Esophagus squamous epithelium (tissue), 5 donors: ENCODE measurements around the gene CMTM2. TPM values are rescaled to one million over a fixed set of nuclear protein-coding genes. Genes with fewer than 3 reads are reported as not detected.

ENCODE experiments used
- DNase-seq: peaks from one replicate; lab custom pipeline; 2025; lab: John Stamatoyannopoulos, UW
- H3K27ac ChIP-seq, 4 donors: fragments of 200-600 bp; sonication (generic); one replicate each; pipeline ENCODE4 v1.5.1; 2016 to 2019; ENCODE audit warnings: mild to moderate bottlenecking in 1 of 4
- H3K27me3 ChIP-seq, 4 donors: fragments of 200-600 bp; sonication (generic); 1 replicate in 3 of 4; 2 replicates in 1 of 4; pipeline versions ENCODE4 v1.5.1 to v1.6.0; 2017 to 2021; ENCODE audit warnings: antibody characterized with exemption in 1 of 4
- H3K36me3 ChIP-seq, 3 donors: fragments of 200-600 bp; sonication (generic); one replicate each; pipeline ENCODE4 v1.5.1; 2016 to 2019
- H3K4me1 ChIP-seq, 3 donors: fragments of 200-600 bp; sonication (generic); one replicate each; pipeline ENCODE4 v1.5.1; 2017 to 2019
- H3K4me3 ChIP-seq, 4 donors: fragments of 200-600 bp; sonication (generic); 1 replicate in 3 of 4; 2 replicates in 1 of 4; pipeline ENCODE4 v1.5.1; 2016 to 2019; ENCODE audit warnings: mild to moderate bottlenecking in 2 of 4, moderate library complexity in 1 of 4
- H3K9me3 ChIP-seq, 3 donors: fragments of 200-600 bp; sonication (generic); one replicate each; pipeline ENCODE4 v1.5.1; 2016 to 2019
- CTCF ChIP-seq, 6 experiments: fragments of 450-650 bp in 4 of 6; fragments of 200-600 bp in 2 of 6; sonication (generic) in 2 of 6; IDR thresholded peaks; one replicate each; pipeline ENCODE4 v1.5.1; 2016 to 2019; ENCODE audit warnings: antibody characterized with exemption in 6 of 6, mild to moderate bottlenecking in 4 of 6, moderate library complexity in 4 of 6
- POLR2A ChIP-seq, 4 donors: fragments of 450-650 bp; IDR thresholded peaks; one replicate each; pipeline ENCODE4 v1.6.1; 2017; ENCODE audit warnings: antibody characterized with exemption in 4 of 4, mild to moderate bottlenecking in 4 of 4, moderate library complexity in 3 of 4
- WGBS, 2 donors: methylation state at CpG; one replicate each; pipeline ENCODE4 v1.1.5; 2018; 5-methylcytosine and 5-hydroxymethylcytosine counted together
- intact Hi-C: fragments of 100-400 bp; cut with DNase I; formaldehyde crosslinking; loops from one replicate; pipeline ENCODE4 v1.15.0; 2022
- total RNA-seq, 4 donors: library from RNA; depleted of rRNA; stranded (reverse); fragments of >200 nt; gene quantifications; one replicate each; pipeline ENCODE4 v1.1.0, GENCODE V29; 2016
- donor health status: DM: yes; HTN: yes; CAD: no.

CMTM2 gene
- total RNA-seq, 4 donors from 2014 or later, result not detected

DNA sequence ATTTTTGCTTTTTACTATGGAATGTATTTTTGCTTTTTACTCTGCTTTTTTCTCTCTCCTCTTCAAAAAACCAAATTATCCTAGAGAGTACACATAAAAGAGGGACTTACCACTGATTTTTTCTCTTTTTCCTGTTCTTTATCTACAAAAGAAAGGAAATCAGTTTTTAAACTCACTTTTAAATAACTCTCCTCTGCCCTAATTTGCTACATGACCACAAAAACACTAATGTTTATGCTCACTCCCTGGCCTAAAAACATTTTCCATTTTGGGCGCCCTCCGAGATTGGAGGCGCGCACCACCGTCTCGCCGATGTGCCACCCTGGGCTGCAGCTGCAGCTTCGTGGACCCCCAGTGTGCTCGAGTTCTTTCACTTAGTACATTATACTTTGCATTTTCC, 30.4 kb upstream of the CMTM2 start:
- Histone ChIP-seq H3K27me3 (no peaks in the 10 kb centered on the region), H3K9me3 (no peaks in the 10 kb centered on the region), H3K4me1 (peaks cover 27 to 65% (median 30%) of the 10 kb centered on the region in 3 donors), H3K4me3 (peak overlapping the region in 3 of 4 donors; percentile 65 to 91 (median 79)), H3K36me3 (peaks cover 0 to 33% (median 0%) of the 10 kb centered on the region in 3 donors), H3K27ac (peak overlapping the region; percentile 91 to 97 (median 92))
- intact Hi-C loops, result no loop called here
- 56 to 71% methylated on average over 9 of the region's 9 CpGs for WGBS, 2 donors
- no peak for DNase-seq
- TF ChIP-seq CTCF (IDR thresholded peaks at IDR 0.05) (no peak), POLR2A (IDR thresholded peaks at IDR 0.05) (no peak)

DNA sequence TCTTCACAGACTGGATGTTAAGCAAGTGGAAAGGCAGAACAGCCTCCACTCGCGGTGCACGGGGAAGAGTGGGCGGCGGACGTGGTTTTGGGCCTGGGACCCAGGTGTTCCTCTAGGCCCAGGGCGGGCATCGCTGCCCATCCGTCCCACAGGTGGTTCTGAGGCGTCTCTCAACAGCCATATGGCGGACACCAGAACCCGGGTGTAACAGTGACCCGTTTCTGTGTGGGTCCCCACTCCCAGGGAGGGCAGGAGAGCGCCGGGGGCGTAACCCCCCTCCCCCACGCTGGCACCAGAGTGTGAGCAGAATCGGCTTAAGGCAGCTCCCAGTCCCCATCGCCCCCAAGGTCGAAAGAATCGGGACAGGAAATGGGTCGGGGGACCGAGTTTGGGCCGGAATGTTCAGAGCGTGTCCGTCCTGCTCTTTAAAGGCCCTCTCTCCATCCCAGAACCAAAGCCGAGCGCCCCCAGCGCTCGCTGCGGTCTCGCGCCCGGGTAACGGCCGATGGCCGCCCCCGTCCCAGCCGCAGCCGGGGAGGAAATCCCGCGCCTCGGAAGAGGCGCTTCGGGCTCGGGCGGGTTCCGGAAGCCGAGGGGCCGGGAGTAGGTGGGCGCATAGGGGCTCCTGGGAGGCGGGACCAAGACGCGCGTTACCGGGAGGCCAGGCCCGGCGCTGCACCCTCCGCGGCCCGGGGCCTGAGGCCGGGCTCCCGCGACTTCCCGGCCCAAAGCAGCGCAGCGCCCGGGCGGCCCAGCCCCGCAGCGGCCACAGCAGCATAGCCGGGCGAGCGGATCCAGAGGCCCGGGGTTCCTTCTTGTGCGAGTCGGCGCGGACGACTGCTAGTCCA, 29.8 kb upstream of the CMTM2 start, which contains the start of gene TK2:
TSS of gene TK2 (minus strand) at position 839 of the 848 bp plus-strand sequence. CDS start at position 778, 61 bp downstream.
- H3K4me1 ChIP-seq, result peaks cover 27 to 71% (median 30%) of the 10 kb centered on the region in 3 donors
- intact Hi-C loops, result no loop called here
- H3K4me3 ChIP-seq, result peak within 1 kb of the TSS; percentile 65 to 91 (median 79)
- H3K9me3 ChIP-seq, result no peaks in the 10 kb centered on the region
- no peaks in the 10 kb centered on the region for H3K27me3 ChIP-seq
- TF ChIP-seq CTCF (IDR thresholded peaks at IDR 0.05), result peak in 1 of 6 experiments; percentile 22
- peak in 2 of 4 donors; percentile 54 to 55 for TF ChIP-seq POLR2A (IDR thresholded peaks at IDR 0.05)
- DNase-seq, result no peak
- 14 to 24% methylated on average over 6 of the region's 80 CpGs for WGBS, 2 donors
- peak within 1 kb of the TSS; percentile 91 to 97 (median 92) for H3K27ac ChIP-seq
- peaks cover 0 to 27% (median 0%) of the 10 kb centered on the region in 3 donors for H3K36me3 ChIP-seq

DNA sequence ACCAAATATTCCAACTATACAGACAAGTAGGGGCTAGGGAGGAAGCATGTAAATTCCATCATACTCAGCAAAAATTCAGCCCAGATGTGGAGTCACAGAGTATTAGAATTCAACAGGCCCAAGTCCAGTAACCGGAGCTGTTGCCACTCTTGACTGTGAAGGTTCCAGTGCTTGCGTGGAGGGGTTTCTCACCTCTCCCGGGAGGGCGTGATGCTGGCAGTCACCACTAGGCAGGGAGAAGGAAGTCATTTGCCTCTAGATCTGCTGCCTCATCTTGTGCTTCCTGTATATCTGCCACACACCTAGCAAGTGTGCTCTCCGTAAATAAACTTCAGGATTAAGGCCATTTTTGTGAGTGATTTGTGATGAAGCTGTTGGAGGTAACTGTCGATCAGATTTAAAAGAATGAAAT, 27.9 kb upstream of the CMTM2 start:
- H3K4me1 ChIP-seq, result peaks cover 27 to 82% (median 30%) of the 10 kb centered on the region in 3 donors
- peak in 5 of 6 experiments; percentile 7 to 53 (median 26) for TF ChIP-seq CTCF (IDR thresholded peaks at IDR 0.05)
- peak in 1 of 4 donors; percentile 22 for TF ChIP-seq POLR2A (IDR thresholded peaks at IDR 0.05)
- intact Hi-C loops, result no loop called here
- H3K36me3 ChIP-seq, result peaks cover 0 to 12% (median 0%) of the 10 kb centered on the region in 3 donors
- H3K4me3 ChIP-seq, result peak overlapping the region in 1 of 4 donors; percentile 59
- no peaks in the 10 kb centered on the region for H3K9me3 ChIP-seq
- DNase-seq, result no peak
- no peaks in the 10 kb centered on the region for H3K27me3 ChIP-seq
- peak overlapping the region; percentile 83 to 98 (median 96) for H3K27ac ChIP-seq
- 36 to 55% methylated on average over 6 of the region's 6 CpGs for WGBS, 2 donors

DNA sequence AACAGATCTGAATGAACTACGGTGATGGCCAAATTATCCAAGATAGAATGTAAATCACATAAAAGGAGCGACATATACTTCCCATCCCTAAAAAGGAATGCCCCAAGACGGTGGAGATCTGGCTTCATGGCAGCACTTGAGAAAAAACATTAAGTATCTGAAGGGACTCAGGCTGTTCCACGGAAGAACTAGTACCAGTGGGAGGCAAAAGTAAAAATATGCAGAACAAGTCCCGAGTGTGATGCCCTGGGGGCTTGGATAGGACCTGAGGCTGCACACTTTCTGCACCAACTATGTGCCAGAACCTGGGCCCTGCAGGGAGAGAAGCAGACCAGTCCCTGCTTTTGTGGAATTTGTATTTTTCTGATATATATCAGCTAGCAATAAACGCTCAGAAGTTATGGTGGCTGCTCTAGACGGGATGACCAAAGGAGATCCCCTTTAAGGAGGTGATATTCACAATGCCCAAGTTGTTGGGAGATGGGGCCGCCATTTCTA, 27.4 kb upstream of the CMTM2 start:
- Histone ChIP-seq H3K36me3 (peaks cover 0 to 12% (median 0%) of the 10 kb centered on the region in 3 donors), H3K27ac (peak overlapping the region; percentile 83 to 98 (median 96)), H3K27me3 (no peaks in the 10 kb centered on the region), H3K9me3 (no peaks in the 10 kb centered on the region), H3K4me3 (peak overlapping the region; percentile 36 to 79 (median 62)), H3K4me1 (peaks cover 27 to 84% (median 30%) of the 10 kb centered on the region in 3 donors)
- no peak for DNase-seq
- intact Hi-C loops, result no loop called here
- TF ChIP-seq CTCF (IDR thresholded peaks at IDR 0.05) (no peak), POLR2A (IDR thresholded peaks at IDR 0.05) (no peak)
- WGBS, 2 donors, result 35 to 38% methylated on average over 7 to 8 of the region's 8 CpGs
